IPS-20b (cell line): ENCODE measurements around the gene RHOG.
"Not testable (repeated sequence)": the region's sequence is repeated elsewhere in the genome, so short reads cannot be mapped to it uniquely, and the experiment has no call there.

Experiments used
- H3K27ac ChIP-seq: one replicate; pipeline ENCODE4 v1.5.1; 2013; ENCODE audit warnings: low read length
- H3K27me3 ChIP-seq: 2 replicates; pipeline ENCODE4 v1.6.1; 2013; ENCODE audit warnings: mild to moderate bottlenecking, low read length, inconsistent platforms; ENCODE audit not compliant: insufficient read depth
- H3K36me3 ChIP-seq: 2 replicates; pipeline ENCODE4 v1.6.1; 2013; ENCODE audit warnings: low read depth, mild to moderate bottlenecking, inconsistent platforms, low read length, moderate library complexity; ENCODE audit not compliant: insufficient read depth
- H3K4me1 ChIP-seq: 2 replicates; pipeline ENCODE4 v1.6.1; 2013; ENCODE audit warnings: mild to moderate bottlenecking, control low read depth, inconsistent platforms, low read length, moderate library complexity; ENCODE audit not compliant: insufficient read depth
- H3K4me3 ChIP-seq: 2 replicates; pipeline ENCODE4 v1.5.1; 2013; ENCODE audit warnings: mild to moderate bottlenecking, low read length, inconsistent platforms
- H3K9ac ChIP-seq: 2 replicates; pipeline ENCODE4 v1.6.1; 2013; ENCODE audit warnings: low read depth, mild to moderate bottlenecking, inconsistent platforms, low read length, moderate library complexity
- H3K9me3 ChIP-seq: 2 replicates; pipeline ENCODE4 v1.6.1; 2013; ENCODE audit warnings: mild to moderate bottlenecking, low read depth, low read length, inconsistent platforms; ENCODE audit not compliant: insufficient read depth

RHOG gene

GRCh38 chr11:3820971-3821370 lies 19.8 kb downstream of the RHOG start:
- no peaks in the 10 kb centered on the region for H3K9me3 ChIP-seq
- peaks cover 11% of the 10 kb centered on the region; the same call in 1 of the 2 replicates for H3K4me1 ChIP-seq
- no peak overlapping the region for H3K27ac ChIP-seq
- H3K27me3 ChIP-seq = no peaks in the 10 kb centered on the region
- no peak overlapping the region for H3K9ac ChIP-seq
- H3K4me3 ChIP-seq = no peak overlapping the region
- H3K36me3 ChIP-seq = peaks cover 30% of the 10 kb centered on the region; the same call in 1 of the 2 replicates

GRCh38 chr11:3817181-3817800 lies 23.5 kb downstream of the RHOG start:
- Histone ChIP-seq H3K27ac (no peak overlapping the region), H3K9me3 (no peaks in the 10 kb centered on the region), H3K36me3 (peaks cover 18% of the 10 kb centered on the region; the same call in 1 of the 2 replicates), H3K9ac (no peak overlapping the region), H3K4me1 (no peaks in the 10 kb centered on the region), H3K4me3 (no peak overlapping the region), H3K27me3 (no peaks in the 10 kb centered on the region)

GRCh38 chr11:3816673-3817072 lies 24.1 kb downstream of the RHOG start:
- no peaks in the 10 kb centered on the region for H3K9me3 ChIP-seq
- H3K9ac ChIP-seq = no peak overlapping the region
- no peaks in the 10 kb centered on the region for H3K4me1 ChIP-seq
- H3K27ac ChIP-seq = no peak overlapping the region
- no peak overlapping the region for H3K4me3 ChIP-seq
- H3K27me3 ChIP-seq = no peaks in the 10 kb centered on the region
- peaks cover 18% of the 10 kb centered on the region; the same call in 1 of the 2 replicates for H3K36me3 ChIP-seq

- no peaks in the 10 kb centered on the region for H3K4me1 ChIP-seq
- no peak overlapping the region for H3K9ac ChIP-seq
- peaks cover 16% of the 10 kb centered on the region; the same call in 1 of the 2 replicates for H3K36me3 ChIP-seq
- no peaks in the 10 kb centered on the region for H3K27me3 ChIP-seq
- no peak overlapping the region for H3K4me3 ChIP-seq
- no peaks in the 10 kb centered on the region for H3K9me3 ChIP-seq
- H3K27ac ChIP-seq = no peak overlapping the region
These were observed 24.9 kb downstream of the RHOG start for GRCh38 chr11:3815845-3816244.

GRCh38 chr11:3814832-3815231 lies 25.9 kb downstream of the RHOG start:
- H3K9me3 ChIP-seq, H3K27me3 ChIP-seq, H3K9ac ChIP-seq, H3K4me3 ChIP-seq, H3K27ac ChIP-seq, H3K4me1 ChIP-seq: not testable (repeated sequence)
- peaks cover 13% of the 10 kb centered on the region; the same call in 1 of the 2 replicates for H3K36me3 ChIP-seq

GRCh38 chr11:3810951-3811350 lies 29.8 kb downstream of the RHOG start:
- H3K27ac ChIP-seq = no peak overlapping the region
- no peak overlapping the region for H3K9ac ChIP-seq
- H3K27me3 ChIP-seq = no peaks in the 10 kb centered on the region
- no peak overlapping the region for H3K4me3 ChIP-seq
- no peaks in the 10 kb centered on the region for H3K36me3 ChIP-seq
- no peaks in the 10 kb centered on the region for H3K9me3 ChIP-seq
- H3K4me1 ChIP-seq = peaks cover 5% of the 10 kb centered on the region; the same call in 1 of the 2 replicates

GRCh38 chr11:3810446-3810845 lies 30.3 kb downstream of the RHOG start:
- no peaks in the 10 kb centered on the region for H3K36me3 ChIP-seq
- H3K27ac ChIP-seq = no peak overlapping the region
- H3K4me1 ChIP-seq = peaks cover 5% of the 10 kb centered on the region; the same call in 1 of the 2 replicates
- H3K27me3 ChIP-seq = no peaks in the 10 kb centered on the region
- no peaks in the 10 kb centered on the region for H3K9me3 ChIP-seq
- no peak overlapping the region; the same call in 1 of the 2 replicates for H3K9ac ChIP-seq
- no peak overlapping the region for H3K4me3 ChIP-seq

GRCh38 chr11:3809624-3809928 lies 31.2 kb downstream of the RHOG start:
- H3K27me3 ChIP-seq = no peaks in the 10 kb centered on the region
- peak overlapping the region; percentile 80; the same call in 1 of the 2 replicates for H3K4me3 ChIP-seq
- peak overlapping the region; percentile 9; the same call in 1 of the 2 replicates for H3K9ac ChIP-seq
- no peak overlapping the region for H3K27ac ChIP-seq
- H3K9me3 ChIP-seq = no peaks in the 10 kb centered on the region
- H3K4me1 ChIP-seq = peaks cover 5% of the 10 kb centered on the region; the same call in 1 of the 2 replicates
- no peaks in the 10 kb centered on the region for H3K36me3 ChIP-seq

GRCh38 chr11:3808861-3809623 lies 31.7 kb downstream of the RHOG start:
- Histone ChIP-seq H3K4me3 (peak overlapping the region; percentile 80), H3K9ac (peak overlapping the region; percentile 82; the same call in 1 of the 2 replicates), H3K4me1 (peaks cover 5% of the 10 kb centered on the region; the same call in 1 of the 2 replicates), H3K27ac (no peak overlapping the region), H3K27me3 (no peaks in the 10 kb centered on the region), H3K9me3 (no peaks in the 10 kb centered on the region), H3K36me3 (no peaks in the 10 kb centered on the region)

- Histone ChIP-seq H3K27me3 (no peaks in the 10 kb centered on the region), H3K36me3 (no peaks in the 10 kb centered on the region), H3K9ac (peak within 1 kb of the TSS; percentile 82; the same call in 1 of the 2 replicates), H3K4me3 (peak within 1 kb of the TSS; percentile 80), H3K27ac (no peak within 1 kb of the TSS), H3K4me1 (peaks cover 5% of the 10 kb centered on the region; the same call in 1 of the 2 replicates), H3K9me3 (no peaks in the 10 kb centered on the region)
These were observed 32.6 kb downstream of the RHOG start, which contains the start of gene PGAP2 for GRCh38 chr11:3807909-3808860. Gene PGAP2 (plus strand): TSS chr11:3808560. CDS start chr11:3811260, 2,700 bp downstream.
